AG04449 (cell line): ENCODE measurements around the gene HEXA.

Experiments used
- CTCF ChIA-PET: fragments of 350-600 bp; formaldehyde crosslinking; extraction: SDS; loops from one replicate; lab custom pipeline; 2021; ENCODE audit warnings: antibody characterized with exemption; lab: Yijun Ruan, JAX
- POLR2A ChIA-PET: fragments of 400-600, 350-600 bp; formaldehyde crosslinking; extraction: SDS; loops from one replicate; lab custom pipeline; 2020; ENCODE audit warnings: antibody characterized with exemption, inconsistent platforms; lab: Yijun Ruan, JAX
- DNase-seq: peaks from one replicate; pipeline ENCODE4 v3.0.0-alpha.2; 2010; ENCODE audit warnings: low read depth, low spot score
- H3K4me3 ChIP-seq: 2 replicates; pipeline ENCODE4 v1.5.1; 2011; ENCODE audit warnings: low read depth, mild to moderate bottlenecking, control low read depth, low read length
- TF ChIP-seq, protein P1 (sequence below): IDR thresholded peaks from one replicate; pipeline ENCODE4 v1.5.1; 2011; ENCODE audit warnings: mild to moderate bottlenecking, moderate library complexity, low read length, control low read depth, inconsistent platforms; ENCODE audit not compliant: insufficient read depth; ENCODE audit errors: missing control alignments

The HEXA gene

DNA sequence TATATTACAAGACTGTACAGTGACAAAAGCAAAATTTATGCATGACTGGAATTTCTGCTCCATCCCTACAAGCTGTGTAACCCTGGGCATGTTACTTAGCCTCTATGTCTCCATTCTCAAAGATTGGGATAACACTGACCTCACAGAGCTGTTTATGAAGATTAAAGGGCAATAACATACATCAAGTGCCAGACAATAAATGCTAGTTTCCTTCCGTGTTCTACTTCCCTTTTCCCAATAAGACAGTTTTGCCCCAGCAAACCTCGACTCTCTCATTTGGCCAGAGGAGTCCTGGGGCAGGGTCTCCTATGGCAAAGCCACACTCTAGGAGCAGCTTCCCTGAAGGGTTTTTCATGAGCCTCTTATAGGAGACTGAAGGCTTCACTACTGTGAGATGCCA lies 7.5 kb downstream of the HEXA start:
- TF ChIP-seq, protein P1, sequence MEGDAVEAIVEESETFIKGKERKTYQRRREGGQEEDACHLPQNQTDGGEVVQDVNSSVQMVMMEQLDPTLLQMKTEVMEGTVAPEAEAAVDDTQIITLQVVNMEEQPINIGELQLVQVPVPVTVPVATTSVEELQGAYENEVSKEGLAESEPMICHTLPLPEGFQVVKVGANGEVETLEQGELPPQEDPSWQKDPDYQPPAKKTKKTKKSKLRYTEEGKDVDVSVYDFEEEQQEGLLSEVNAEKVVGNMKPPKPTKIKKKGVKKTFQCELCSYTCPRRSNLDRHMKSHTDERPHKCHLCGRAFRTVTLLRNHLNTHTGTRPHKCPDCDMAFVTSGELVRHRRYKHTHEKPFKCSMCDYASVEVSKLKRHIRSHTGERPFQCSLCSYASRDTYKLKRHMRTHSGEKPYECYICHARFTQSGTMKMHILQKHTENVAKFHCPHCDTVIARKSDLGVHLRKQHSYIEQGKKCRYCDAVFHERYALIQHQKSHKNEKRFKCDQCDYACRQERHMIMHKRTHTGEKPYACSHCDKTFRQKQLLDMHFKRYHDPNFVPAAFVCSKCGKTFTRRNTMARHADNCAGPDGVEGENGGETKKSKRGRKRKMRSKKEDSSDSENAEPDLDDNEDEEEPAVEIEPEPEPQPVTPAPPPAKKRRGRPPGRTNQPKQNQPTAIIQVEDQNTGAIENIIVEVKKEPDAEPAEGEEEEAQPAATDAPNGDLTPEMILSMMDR = no peak
- ChIA-PET CTCF (no interaction called here), POLR2A (no interaction called here)
- DNase-seq = no peak
- no peak overlapping the region for H3K4me3 ChIP-seq

DNA sequence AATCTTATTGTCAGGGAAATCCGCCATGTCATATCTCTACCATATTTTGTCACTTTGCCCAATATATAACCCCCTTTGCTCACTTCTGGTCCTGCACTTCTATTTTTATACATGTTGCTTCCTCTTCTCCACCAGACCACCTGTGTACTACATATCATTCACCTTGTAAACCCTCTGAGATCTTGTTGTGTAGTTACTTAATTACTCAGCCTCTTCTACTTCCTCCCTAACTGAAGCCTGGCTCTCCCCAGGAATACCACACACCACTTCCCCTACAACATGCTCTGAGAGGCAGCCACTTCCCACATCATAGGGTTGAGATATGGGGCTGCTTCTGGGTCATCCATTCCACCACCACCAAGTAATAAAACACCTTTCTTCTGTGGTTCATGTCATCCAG lies 10.0 kb downstream of the HEXA start:
- no peak for DNase-seq
- no peak overlapping the region for H3K4me3 ChIP-seq
- ChIA-PET CTCF (interaction anchor here (1.5 kb wide), 1 partner anchor 10 kb away, joined by 3 read pairs; no protein-coding TSS in a partner anchor), POLR2A (no interaction called here)
- TF ChIP-seq, protein P1 = no peak

DNA sequence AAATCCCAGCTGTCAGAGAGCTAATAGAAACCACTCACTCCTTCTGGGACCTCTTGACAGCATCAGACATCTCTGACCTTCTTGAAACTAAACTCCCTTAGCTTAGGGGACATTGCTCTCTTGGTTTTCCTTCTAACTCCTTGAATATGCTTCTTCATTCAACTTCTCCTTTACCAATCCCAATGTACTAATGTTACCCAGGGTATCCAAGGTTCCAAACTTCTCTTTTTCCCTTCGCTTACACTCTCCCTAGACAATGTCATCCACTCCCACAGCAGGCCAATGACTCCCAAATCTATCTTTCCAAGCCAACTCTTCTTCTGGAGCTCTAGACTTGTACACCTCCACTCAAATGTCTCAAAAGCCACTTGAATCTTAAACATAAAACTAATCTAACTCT lies 14.6 kb downstream of the HEXA start:
- CTCF ChIA-PET = no interaction called here
- TF ChIP-seq, protein P1 = no peak
- H3K4me3 ChIP-seq = no peak overlapping the region
- DNase-seq = no peak
- POLR2A ChIA-PET = interaction anchor here (0.8 kb wide), 1 partner anchor 21 kb away, joined by 4 read pairs; no protein-coding TSS in a partner anchor

DNA sequence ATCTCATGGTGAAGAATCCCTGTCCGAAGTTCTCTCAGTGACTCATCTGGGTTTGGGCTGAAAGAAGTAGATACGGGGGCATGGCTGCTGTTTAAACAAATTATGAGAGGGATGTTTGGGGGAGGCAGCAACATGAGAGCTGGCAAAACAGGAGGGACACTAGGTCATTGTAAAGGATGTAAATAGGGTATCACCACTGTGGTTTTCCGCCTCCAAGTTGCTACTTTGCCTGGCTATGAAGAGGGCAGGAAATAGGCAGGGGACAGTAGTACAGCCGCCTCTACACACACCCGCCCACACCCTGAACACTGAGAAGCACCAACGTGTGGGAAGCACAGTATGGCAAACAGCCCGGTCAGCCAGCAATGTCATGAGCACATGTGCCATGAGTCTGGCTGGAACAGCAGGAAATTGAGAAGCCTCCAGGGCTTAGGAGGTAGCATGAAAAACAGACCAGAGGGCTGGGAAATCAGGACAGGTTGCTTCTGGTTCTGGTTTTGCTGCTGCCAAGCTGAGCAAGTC lies 17.1 kb downstream of the HEXA start:
- peak; percentile 33 for DNase-seq
- no peak overlapping the region for H3K4me3 ChIP-seq
- TF ChIP-seq, protein P1 = no peak
- ChIA-PET POLR2A (no interaction called here), CTCF (interaction anchor here (1.2 kb wide), 1 partner anchor 241 kb away, joined by 3 read pairs; no protein-coding TSS in a partner anchor)

DNA sequence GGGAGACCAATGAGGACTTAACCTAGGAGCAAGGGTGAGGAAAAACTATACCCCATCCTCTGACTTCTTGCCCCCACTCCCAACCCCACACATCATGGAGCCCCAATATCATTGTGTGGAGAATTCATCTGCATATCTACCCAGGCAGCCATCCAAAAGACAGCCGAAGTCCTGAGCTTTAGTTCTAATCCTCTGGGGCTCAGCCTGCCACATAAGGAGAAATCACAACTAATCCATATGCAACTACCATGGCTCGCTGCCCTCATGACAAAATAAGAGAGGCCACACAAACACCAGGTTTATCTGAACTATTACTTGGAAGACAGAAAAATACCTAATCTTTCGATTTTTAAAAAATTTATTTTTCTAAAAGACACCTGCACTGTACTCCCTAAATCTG lies 17.7 kb downstream of the HEXA start:
- CTCF ChIA-PET = interaction anchor here (1.2 kb wide), 1 partner anchor 242 kb away, joined by 3 read pairs; no protein-coding TSS in a partner anchor
- DNase-seq = no peak
- TF ChIP-seq, protein P1 = no peak
- no peak overlapping the region for H3K4me3 ChIP-seq
- POLR2A ChIA-PET = no interaction called here

DNA sequence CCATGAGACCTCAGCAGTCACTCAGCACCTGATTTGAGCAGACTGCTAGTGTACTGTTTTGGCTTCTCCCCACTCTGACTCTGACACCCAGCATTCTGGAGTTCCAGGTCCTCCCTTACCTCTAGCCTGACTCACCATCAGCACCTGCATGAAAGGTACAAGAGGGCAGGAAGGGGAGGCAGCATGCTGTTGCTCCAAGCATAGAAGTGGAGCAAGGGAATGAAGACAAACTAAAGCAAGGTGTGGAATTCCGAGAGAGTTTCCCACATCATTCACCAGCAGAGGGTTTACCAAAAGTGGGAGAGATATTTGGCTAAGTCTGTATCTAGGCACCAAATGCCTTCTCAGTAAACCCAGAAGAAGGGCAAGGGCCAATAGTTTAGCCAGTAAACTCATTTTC lies 21.3 kb downstream of the HEXA start:
- CTCF ChIA-PET = no interaction called here
- TF ChIP-seq, protein P1 = no peak
- no peak overlapping the region for H3K4me3 ChIP-seq
- DNase-seq = no peak
- POLR2A ChIA-PET = no interaction called here
